ENCODE results near the gene HILPDA.

HILPDA gene

GRCh38 chr7:128455543-128456254, at the start of gene HILPDA:
Gene HILPDA, plus strand, starts transcription at chr7:128455878. Its CDS starts 1,391 bp downstream, at chr7:128457269.
- peaks cover 50% of the 10 kb centered on the region for H3K79me2 ChIP-seq (ENCODE audit: insufficient read depth, low read length)
- no peak for TF ChIP-seq CTCF (conservative IDR thresholded peaks at IDR 0.05; ENCODE audit: low read length)
- no peak for TF ChIP-seq EZH2phosphoT487 (IDR thresholded peaks at IDR 0.05; ENCODE audit: borderline replicate concordance)
- peaks cover 32% of the 10 kb centered on the region for H4K20me1 ChIP-seq (ENCODE audit: insufficient read depth, low read length, poor library complexity, severe bottlenecking)
- no peaks in the 10 kb centered on the region for H3F3A ChIP-seq (ENCODE audit: low read depth)
- H3K9me3 ChIP-seq (ENCODE audit: insufficient read depth, low read depth, low read length) = no peaks in the 10 kb centered on the region
- H3K9ac ChIP-seq (ENCODE audit: low read depth, low read length, poor library complexity, severe bottlenecking) = peak within 1 kb of the TSS; percentile 94
- H3K4me3 ChIP-seq (ENCODE audit: low read length, poor library complexity, severe bottlenecking) = peak within 1 kb of the TSS; percentile 87
- peak within 1 kb of the TSS; percentile 92 for H3K4me2 ChIP-seq (ENCODE audit: low read depth, low read length, poor library complexity, severe bottlenecking)
- H3K9me2 ChIP-seq (replicated peaks; ENCODE audit: low read depth, low read length) = no peaks in the 10 kb centered on the region
- H2AFZ ChIP-seq (ENCODE audit: low read length) = peak within 1 kb of the TSS; percentile 89
- H3K36me3 ChIP-seq (ENCODE audit: insufficient read depth, low read length) = no peaks in the 10 kb centered on the region
- H3K4me1 ChIP-seq (ENCODE audit: insufficient read depth, low read length, poor library complexity, severe bottlenecking) = peaks cover 52% of the 10 kb centered on the region
- H3K27me3 ChIP-seq (ENCODE audit: insufficient read depth, low read length, poor library complexity, severe bottlenecking) = no peaks in the 10 kb centered on the region

DNA sequence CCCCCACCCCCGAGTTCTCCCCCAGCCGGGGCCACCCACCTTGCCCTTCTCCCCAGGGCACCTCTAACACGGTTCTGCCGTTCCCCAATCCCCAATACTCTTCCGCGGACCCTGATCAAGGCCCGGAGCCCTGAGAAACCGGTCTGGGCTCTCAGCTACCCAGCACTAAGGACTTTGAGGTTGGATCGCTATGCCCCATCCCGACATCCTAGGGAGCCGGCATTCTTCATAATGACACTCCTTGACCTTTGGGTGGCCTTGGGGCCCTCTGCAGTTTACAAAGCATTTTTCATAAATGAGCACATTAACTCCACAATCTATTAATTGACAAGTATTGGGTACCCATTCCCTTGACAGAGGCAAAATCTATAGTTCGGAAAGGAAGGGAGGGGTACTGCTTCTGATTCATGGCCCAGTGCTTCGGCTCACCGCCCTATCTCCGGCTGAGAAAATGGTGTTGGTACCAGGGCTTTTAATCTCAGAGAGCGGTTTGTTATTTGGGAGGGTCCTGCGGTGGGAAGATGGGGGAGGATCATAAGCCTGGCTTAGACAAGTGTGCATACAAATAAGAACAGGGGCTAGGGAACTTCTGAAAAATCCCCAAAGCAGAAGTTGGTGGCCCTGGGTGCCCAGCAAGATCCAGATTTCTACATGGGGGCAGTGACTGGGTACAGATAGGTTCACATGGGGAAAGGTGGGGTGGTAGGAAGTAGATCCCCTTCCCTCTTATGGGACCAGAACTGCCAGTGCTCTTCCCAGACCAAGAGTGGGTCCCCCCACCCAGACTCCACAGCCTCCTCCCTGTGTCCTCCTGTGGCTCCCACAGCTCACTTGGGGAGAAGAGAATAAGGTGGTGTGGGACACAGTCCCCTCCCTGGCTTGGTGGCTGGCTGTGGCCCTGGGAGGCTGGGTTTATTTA, 49.1 kb upstream of the HILPDA start:
- Histone ChIP-seq H3K4me2 (ENCODE audit: low read depth, low read length, poor library complexity, severe bottlenecking) (peak overlapping the region; percentile 22), H3K4me1 (ENCODE audit: insufficient read depth, low read length, poor library complexity, severe bottlenecking) (peaks cover 48% of the 10 kb centered on the region), H3K36me3 (ENCODE audit: insufficient read depth, low read length) (no peaks in the 10 kb centered on the region), H2AFZ (ENCODE audit: low read length) (no peak overlapping the region), H3K9me3 (ENCODE audit: insufficient read depth, low read depth, low read length) (no peaks in the 10 kb centered on the region), H3K79me2 (ENCODE audit: insufficient read depth, low read length) (peaks cover 34% of the 10 kb centered on the region), H3K27me3 (ENCODE audit: insufficient read depth, low read length, poor library complexity, severe bottlenecking) (no peaks in the 10 kb centered on the region), H3K9ac (ENCODE audit: low read depth, low read length, poor library complexity, severe bottlenecking) (no peak overlapping the region), H3F3A (ENCODE audit: low read depth) (peaks cover 6% of the 10 kb centered on the region; the same call in 1 of the 2 replicates), H4K20me1 (ENCODE audit: insufficient read depth, low read length, poor library complexity, severe bottlenecking) (peaks cover 14% of the 10 kb centered on the region), H3K9me2 (replicated peaks; ENCODE audit: low read depth, low read length) (no peaks in the 10 kb centered on the region), H3K4me3 (ENCODE audit: low read length, poor library complexity, severe bottlenecking) (peak overlapping the region; percentile 12)
- TF ChIP-seq CTCF (conservative IDR thresholded peaks at IDR 0.05; ENCODE audit: low read length) (no peak), EZH2phosphoT487 (IDR thresholded peaks at IDR 0.05; ENCODE audit: borderline replicate concordance) (no peak)

DNA sequence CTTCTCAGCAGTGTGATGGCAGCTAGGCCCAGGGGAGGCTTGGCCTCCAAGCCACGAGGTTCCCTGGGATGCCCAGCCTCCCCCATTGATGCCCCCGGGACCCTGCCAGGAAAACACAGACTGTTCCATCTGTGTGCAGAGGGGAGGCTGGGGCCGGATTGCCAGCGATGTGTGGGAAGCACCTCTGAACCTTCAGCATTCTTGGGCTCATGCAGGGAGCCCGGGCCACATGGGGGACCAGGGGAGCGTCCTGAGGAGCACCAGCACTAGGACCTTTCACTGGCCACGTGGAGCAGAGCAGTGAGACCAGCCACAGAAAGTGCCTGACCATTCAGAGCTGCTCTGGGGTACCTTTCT, 48.5 kb upstream of the HILPDA start:
- no peak overlapping the region for H2AFZ ChIP-seq (ENCODE audit: low read length)

More for the DNA sequence above, 48.5 kb upstream of the HILPDA start:
- H3K4me1 ChIP-seq (ENCODE audit: insufficient read depth, low read length, poor library complexity, severe bottlenecking) = peaks cover 48% of the 10 kb centered on the region
- no peak overlapping the region for H3K4me2 ChIP-seq (ENCODE audit: low read depth, low read length, poor library complexity, severe bottlenecking)
- TF ChIP-seq EZH2phosphoT487 (IDR thresholded peaks at IDR 0.05; ENCODE audit: borderline replicate concordance) (no peak), CTCF (conservative IDR thresholded peaks at IDR 0.05; ENCODE audit: low read length) (no peak)
- H3K36me3 ChIP-seq (ENCODE audit: insufficient read depth, low read length) = no peaks in the 10 kb centered on the region
- H3K9me3 ChIP-seq (ENCODE audit: insufficient read depth, low read depth, low read length) = no peaks in the 10 kb centered on the region
- H3K9ac ChIP-seq (ENCODE audit: low read depth, low read length, poor library complexity, severe bottlenecking) = no peak overlapping the region
- H3K4me3 ChIP-seq (ENCODE audit: low read length, poor library complexity, severe bottlenecking) = no peak overlapping the region
- no peaks in the 10 kb centered on the region for H3K27me3 ChIP-seq (ENCODE audit: insufficient read depth, low read length, poor library complexity, severe bottlenecking)
- H3K79me2 ChIP-seq (ENCODE audit: insufficient read depth, low read length) = peaks cover 29% of the 10 kb centered on the region
- H3F3A ChIP-seq (ENCODE audit: low read depth) = peaks cover 6% of the 10 kb centered on the region; the same call in 1 of the 2 replicates
- H3K9me2 ChIP-seq (replicated peaks; ENCODE audit: low read depth, low read length) = no peaks in the 10 kb centered on the region
- peaks cover 14% of the 10 kb centered on the region for H4K20me1 ChIP-seq (ENCODE audit: insufficient read depth, low read length, poor library complexity, severe bottlenecking)

All from Loucy (cell line).